ENCODE results near the gene PPP1R9A.
A peak's percentile ranks its signal among the peaks of the same experiment; 100 is the strongest.

Gene PPP1R9A

GRCh38 chr7:95209276-95209675 is 301.9 kb downstream of the PPP1R9A start:
- DNase-seq: peak in 1 of 14 donors; percentile 8

GRCh38 chr7:95209788-95210187 is 302.4 kb downstream of the PPP1R9A start:
- peak in 2 of 14 donors; percentile 3 for DNase-seq

GRCh38 chr7:95213148-95213547 is 305.8 kb downstream of the PPP1R9A start:
- no peak for DNase-seq

- peak in 10 of 14 donors; percentile 8 to 77 (median 37) for DNase-seq
Observed at GRCh38 chr7:95213809-95214492, 306.6 kb downstream of the PPP1R9A start.

GRCh38 chr7:95219721-95220120 is 312.3 kb downstream of the PPP1R9A start:
- DNase-seq: no peak

- no peak for DNase-seq
Observed at GRCh38 chr7:95220328-95220727, 312.9 kb downstream of the PPP1R9A start.

GRCh38 chr7:95225301-95225700 is 317.9 kb downstream of the PPP1R9A start:
- DNase-seq: no peak

GRCh38 chr7:95229301-95229700 is 321.9 kb downstream of the PPP1R9A start:
- DNase-seq: no peak

- DNase-seq: no peak
Observed at GRCh38 chr7:95238252-95238943, 331.0 kb downstream of the PPP1R9A start.

- DNase-seq: no peak
Observed at GRCh38 chr7:95240921-95241320, 333.5 kb downstream of the PPP1R9A start.

GRCh38 chr7:95242266-95242665 is 334.9 kb downstream of the PPP1R9A start:
- DNase-seq: no peak

- no peak for DNase-seq
Observed at GRCh38 chr7:95244616-95245015, 337.2 kb downstream of the PPP1R9A start.

- DNase-seq: peak in 1 of 14 donors; percentile 1
Observed at GRCh38 chr7:95245828-95246500, 338.6 kb downstream of the PPP1R9A start.

GRCh38 chr7:95246831-95247370 is 339.5 kb downstream of the PPP1R9A start:
- peak in 11 of 14 donors; percentile 3 to 54 (median 18) for DNase-seq

GRCh38 chr7:95250571-95250970 is 343.2 kb downstream of the PPP1R9A start:
- no peak for DNase-seq

GRCh38 chr7:95251966-95252365 is 344.6 kb downstream of the PPP1R9A start:
- DNase-seq: no peak

- no peak for DNase-seq
Observed at GRCh38 chr7:95253986-95254385, 346.6 kb downstream of the PPP1R9A start.

GRCh38 chr7:95255691-95256090 is 348.3 kb downstream of the PPP1R9A start:
- DNase-seq: no peak

- DNase-seq: no peak
Observed at GRCh38 chr7:95261895-95262415, 354.6 kb downstream of the PPP1R9A start.

GRCh38 chr7:95262875-95263274 is 355.5 kb downstream of the PPP1R9A start:
- no peak for DNase-seq

- DNase-seq: no peak
Observed at GRCh38 chr7:95263785-95264362, 356.5 kb downstream of the PPP1R9A start.

- no peak for DNase-seq
Observed at GRCh38 chr7:95264363-95264891, 357.0 kb downstream of the PPP1R9A start.

Measured in C1 segment of cervical spinal cord (tissue), 14 donors.